Measurements from ENCODE around the gene CDH13. TPM values are rescaled to one million over a fixed set of nuclear protein-coding genes. Genes with fewer than 3 reads are reported as not detected.

Gene CDH13
- total and polyA plus RNA-seq, 10 of the 15 experiments (the other 5 are each of a cell fraction or from before 2014, with no cell fraction given) = under 0.01 to 0.05 TPM; not detected in 8

DNA sequence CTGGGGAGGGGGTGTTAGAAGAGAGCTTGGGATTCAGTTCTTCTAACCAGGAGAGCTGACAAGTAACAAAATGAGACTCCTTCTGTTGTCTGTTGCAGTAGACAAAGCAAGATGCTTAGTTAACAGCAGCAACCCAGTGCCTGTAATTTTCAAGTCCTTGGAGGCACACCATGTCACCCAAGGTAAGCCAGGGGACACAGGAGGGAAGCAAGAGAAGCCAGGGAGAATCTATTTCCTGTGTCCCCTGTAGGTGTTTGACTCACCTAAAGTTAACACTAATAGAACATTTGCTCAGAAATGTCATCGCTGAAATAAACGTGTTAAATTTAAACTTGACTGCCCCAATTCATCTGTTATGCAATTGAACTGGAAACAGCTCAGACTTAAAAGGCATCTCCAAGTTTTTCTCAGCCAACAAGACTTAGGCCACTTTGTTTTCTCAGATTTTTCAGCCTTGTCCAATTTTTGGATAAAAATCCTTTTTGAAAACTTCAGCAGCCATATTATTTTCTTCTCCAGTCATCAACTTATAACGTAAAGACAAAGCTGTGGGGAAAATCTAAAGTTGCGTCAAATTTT, 257.6 kb downstream of the CDH13 start:
- ChIA-PET CTCF (interaction anchor here (1.4 kb wide), 1 partner anchor 11 kb away, joined by 3 read pairs; no protein-coding TSS in a partner anchor), POLR2A (no interaction called here), RAD21 (ENCODE audit: unreplicated experiment) (no interaction called here), SMC1A (ENCODE audit: uncharacterized antibody, unreplicated experiment) (interaction anchor here (1.3 kb wide), 1 partner anchor 372 kb away, joined by 4 read pairs; no protein-coding TSS in a partner anchor)
- no peaks in the 10 kb centered on the region for H3K9me3 ChIP-seq (replicated peaks; ENCODE audit: control insufficient read depth, insufficient read depth, low read length)
- no peak overlapping the region for H2AFZ ChIP-seq (ENCODE audit: control insufficient read depth, low read depth, low read length)
- in situ Hi-C loops (cut with MboI) = no loop called here
- H3K27me3 ChIP-seq (replicated peaks in 1 of 2; ENCODE audit: control insufficient read depth in 2 of 2, insufficient read depth in 2 of 2, low read length in 1 of 2) = no peaks in the 10 kb centered on the region; a peak in 1 of 4 replicates
- no peak overlapping the region for H3K4me3 ChIP-seq
- WGBS (ENCODE audit: insufficient coverage, insufficient replicate concordance, low lambda C conversion rate, missing lambda C conversion rate) = 47% methylated on average over 4 of the region's 4 CpGs
- H3K79me2 ChIP-seq (ENCODE audit: control insufficient read depth, insufficient read depth, low read length) = no peaks in the 10 kb centered on the region
- H3K36me3 ChIP-seq (ENCODE audit: control insufficient read depth in 2 of 2, insufficient read depth in 2 of 2, low read length in 1 of 2) = no peaks in the 10 kb centered on the region
- H4K20me1 ChIP-seq (ENCODE audit: control insufficient read depth, insufficient read depth) = no peaks in the 10 kb centered on the region
- no peaks in the 10 kb centered on the region for H3K4me1 ChIP-seq (ENCODE audit: control insufficient read depth, insufficient read depth, low read length)
- ATAC-seq = no peak
- intact Hi-C loops (cut with micrococcal nuclease; ENCODE audit: unreplicated experiment) = no loop called here
- TF ChIP-seq MTA3 (IDR thresholded peaks at IDR 0.05; ENCODE audit: borderline replicate concordance, low read length) (no peak), HDGF (IDR thresholded peaks at IDR 0.05) (no peak), PAX8 (IDR thresholded peaks at IDR 0.05) (no peak), ZZZ3 (IDR thresholded peaks at IDR 0.05; ENCODE audit: control insufficient read depth, insufficient read length, low read depth) (no peak), ZBED1 (IDR thresholded peaks at IDR 0.05; ENCODE audit: borderline replicate concordance) (no peak), TCF7 (IDR thresholded peaks at IDR 0.05; ENCODE audit: borderline replicate concordance) (no peak), RBBP5 (conservative IDR thresholded peaks at IDR 0.05) (no peak), TARDBP (IDR thresholded peaks at IDR 0.05; ENCODE audit: borderline replicate concordance) (no peak)
- TF ChIP-seq, protein P1, sequence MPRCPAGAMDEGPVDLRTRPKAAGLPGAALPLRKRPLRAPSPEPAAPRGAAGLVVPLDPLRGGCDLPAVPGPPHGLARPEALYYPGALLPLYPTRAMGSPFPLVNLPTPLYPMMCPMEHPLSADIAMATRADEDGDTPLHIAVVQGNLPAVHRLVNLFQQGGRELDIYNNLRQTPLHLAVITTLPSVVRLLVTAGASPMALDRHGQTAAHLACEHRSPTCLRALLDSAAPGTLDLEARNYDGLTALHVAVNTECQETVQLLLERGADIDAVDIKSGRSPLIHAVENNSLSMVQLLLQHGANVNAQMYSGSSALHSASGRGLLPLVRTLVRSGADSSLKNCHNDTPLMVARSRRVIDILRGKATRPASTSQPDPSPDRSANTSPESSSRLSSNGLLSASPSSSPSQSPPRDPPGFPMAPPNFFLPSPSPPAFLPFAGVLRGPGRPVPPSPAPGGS (IDR thresholded peaks at IDR 0.05; ENCODE audit: borderline replicate concordance, insufficient read depth, low read depth, low read length, poor library complexity, severe bottlenecking) = no peak
- TF ChIP-seq, protein P2, sequence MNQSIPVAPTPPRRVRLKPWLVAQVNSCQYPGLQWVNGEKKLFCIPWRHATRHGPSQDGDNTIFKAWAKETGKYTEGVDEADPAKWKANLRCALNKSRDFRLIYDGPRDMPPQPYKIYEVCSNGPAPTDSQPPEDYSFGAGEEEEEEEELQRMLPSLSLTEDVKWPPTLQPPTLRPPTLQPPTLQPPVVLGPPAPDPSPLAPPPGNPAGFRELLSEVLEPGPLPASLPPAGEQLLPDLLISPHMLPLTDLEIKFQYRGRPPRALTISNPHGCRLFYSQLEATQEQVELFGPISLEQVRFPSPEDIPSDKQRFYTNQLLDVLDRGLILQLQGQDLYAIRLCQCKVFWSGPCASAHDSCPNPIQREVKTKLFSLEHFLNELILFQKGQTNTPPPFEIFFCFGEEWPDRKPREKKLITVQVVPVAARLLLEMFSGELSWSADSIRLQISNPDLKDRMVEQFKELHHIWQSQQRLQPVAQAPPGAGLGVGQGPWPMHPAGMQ (IDR thresholded peaks at IDR 0.05; ENCODE audit: borderline replicate concordance) = no peak
- TF ChIP-seq, protein P3, sequence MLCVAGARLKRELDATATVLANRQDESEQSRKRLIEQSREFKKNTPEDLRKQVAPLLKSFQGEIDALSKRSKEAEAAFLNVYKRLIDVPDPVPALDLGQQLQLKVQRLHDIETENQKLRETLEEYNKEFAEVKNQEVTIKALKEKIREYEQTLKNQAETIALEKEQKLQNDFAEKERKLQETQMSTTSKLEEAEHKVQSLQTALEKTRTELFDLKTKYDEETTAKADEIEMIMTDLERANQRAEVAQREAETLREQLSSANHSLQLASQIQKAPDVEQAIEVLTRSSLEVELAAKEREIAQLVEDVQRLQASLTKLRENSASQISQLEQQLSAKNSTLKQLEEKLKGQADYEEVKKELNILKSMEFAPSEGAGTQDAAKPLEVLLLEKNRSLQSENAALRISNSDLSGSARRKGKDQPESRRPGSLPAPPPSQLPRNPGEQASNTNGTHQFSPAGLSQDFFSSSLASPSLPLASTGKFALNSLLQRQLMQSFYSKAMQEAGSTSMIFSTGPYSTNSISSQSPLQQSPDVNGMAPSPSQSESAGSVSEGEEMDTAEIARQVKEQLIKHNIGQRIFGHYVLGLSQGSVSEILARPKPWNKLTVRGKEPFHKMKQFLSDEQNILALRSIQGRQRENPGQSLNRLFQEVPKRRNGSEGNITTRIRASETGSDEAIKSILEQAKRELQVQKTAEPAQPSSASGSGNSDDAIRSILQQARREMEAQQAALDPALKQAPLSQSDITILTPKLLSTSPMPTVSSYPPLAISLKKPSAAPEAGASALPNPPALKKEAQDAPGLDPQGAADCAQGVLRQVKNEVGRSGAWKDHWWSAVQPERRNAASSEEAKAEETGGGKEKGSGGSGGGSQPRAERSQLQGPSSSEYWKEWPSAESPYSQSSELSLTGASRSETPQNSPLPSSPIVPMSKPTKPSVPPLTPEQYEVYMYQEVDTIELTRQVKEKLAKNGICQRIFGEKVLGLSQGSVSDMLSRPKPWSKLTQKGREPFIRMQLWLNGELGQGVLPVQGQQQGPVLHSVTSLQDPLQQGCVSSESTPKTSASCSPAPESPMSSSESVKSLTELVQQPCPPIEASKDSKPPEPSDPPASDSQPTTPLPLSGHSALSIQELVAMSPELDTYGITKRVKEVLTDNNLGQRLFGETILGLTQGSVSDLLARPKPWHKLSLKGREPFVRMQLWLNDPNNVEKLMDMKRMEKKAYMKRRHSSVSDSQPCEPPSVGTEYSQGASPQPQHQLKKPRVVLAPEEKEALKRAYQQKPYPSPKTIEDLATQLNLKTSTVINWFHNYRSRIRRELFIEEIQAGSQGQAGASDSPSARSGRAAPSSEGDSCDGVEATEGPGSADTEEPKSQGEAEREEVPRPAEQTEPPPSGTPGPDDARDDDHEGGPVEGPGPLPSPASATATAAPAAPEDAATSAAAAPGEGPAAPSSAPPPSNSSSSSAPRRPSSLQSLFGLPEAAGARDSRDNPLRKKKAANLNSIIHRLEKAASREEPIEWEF (IDR thresholded peaks at IDR 0.05; ENCODE audit: insufficient replicate concordance, low read depth, low read length) = no peak
- TF ChIP-seq, protein P4, sequence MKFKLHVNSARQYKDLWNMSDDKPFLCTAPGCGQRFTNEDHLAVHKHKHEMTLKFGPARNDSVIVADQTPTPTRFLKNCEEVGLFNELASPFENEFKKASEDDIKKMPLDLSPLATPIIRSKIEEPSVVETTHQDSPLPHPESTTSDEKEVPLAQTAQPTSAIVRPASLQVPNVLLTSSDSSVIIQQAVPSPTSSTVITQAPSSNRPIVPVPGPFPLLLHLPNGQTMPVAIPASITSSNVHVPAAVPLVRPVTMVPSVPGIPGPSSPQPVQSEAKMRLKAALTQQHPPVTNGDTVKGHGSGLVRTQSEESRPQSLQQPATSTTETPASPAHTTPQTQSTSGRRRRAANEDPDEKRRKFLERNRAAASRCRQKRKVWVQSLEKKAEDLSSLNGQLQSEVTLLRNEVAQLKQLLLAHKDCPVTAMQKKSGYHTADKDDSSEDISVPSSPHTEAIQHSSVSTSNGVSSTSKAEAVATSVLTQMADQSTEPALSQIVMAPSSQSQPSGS (IDR thresholded peaks at IDR 0.05; ENCODE audit: low read length) = no peak
- TF ChIP-seq, protein P5, sequence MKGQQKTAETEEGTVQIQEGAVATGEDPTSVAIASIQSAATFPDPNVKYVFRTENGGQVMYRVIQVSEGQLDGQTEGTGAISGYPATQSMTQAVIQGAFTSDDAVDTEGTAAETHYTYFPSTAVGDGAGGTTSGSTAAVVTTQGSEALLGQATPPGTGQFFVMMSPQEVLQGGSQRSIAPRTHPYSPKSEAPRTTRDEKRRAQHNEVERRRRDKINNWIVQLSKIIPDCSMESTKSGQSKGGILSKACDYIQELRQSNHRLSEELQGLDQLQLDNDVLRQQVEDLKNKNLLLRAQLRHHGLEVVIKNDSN (IDR thresholded peaks at IDR 0.05; ENCODE audit: borderline replicate concordance, extremely low read length, insufficient read depth, low read depth, low read length) = no peak
- no TSS peak for BruUV-seq (replicated peaks)
- FAIRE-seq = no peak
- no peak overlapping the region for H3K4me2 ChIP-seq (ENCODE audit: control insufficient read depth, insufficient read depth)
- no peak overlapping the region for H3K9ac ChIP-seq (ENCODE audit: control insufficient read depth, insufficient read depth, low read length)
- DNase-seq (ENCODE audit: low read depth, low spot score) = no peak
- no peak overlapping the region for H3K27ac ChIP-seq (ENCODE audit: control insufficient read depth, insufficient read depth)
